ENCODE results near the gene EHD4.
A peak's percentile ranks its signal among the peaks of the same experiment; 100 is the strongest.

EHD4 gene

GRCh38 chr15:41930221-41930866 is 42.0 kb downstream of the EHD4 start (continued):
- TF ChIP-seq ZNF513 (tag by site-specific recombination; IDR thresholded peaks at IDR 0.05) (no peak), ZNF629 (tag by site-specific recombination; IDR thresholded peaks at IDR 0.05) (peak; percentile 77), MEIS1 (CRISPR knock-in tag; IDR thresholded peaks at IDR 0.05; ENCODE audit: borderline replicate concordance) (peak; percentile 71; the same call in 1 of the 2 replicates), ZNF600 (tag by site-specific recombination; IDR thresholded peaks at IDR 0.05) (peak; percentile 59; the same call in 1 of the 2 replicates)

GRCh38 chr15:41928637-41929620 is 43.4 kb downstream of the EHD4 start:
- ChIA-PET POLR2A (interaction anchor here (0.8 to 1.2 kb wide), 2 partner anchors 44 to 445 kb away, joined by 3 to 4 read pairs; partner anchors contain the start of gene EHD4), CTCF (interaction anchor here (0.6 to 0.9 kb wide), 2 partner anchors 44 to 235 kb away, joined by 3 to 4 read pairs; partner anchors contain the start of gene EHD4)
- H3K4me3 ChIP-seq (ENCODE audit: low read depth, low read length): no peak overlapping the region
- no peak overlapping the region for H3K27ac ChIP-seq (ENCODE audit: extremely low read depth, low read depth, low read length)
- peaks cover 38% of the 10 kb centered on the region for H3K4me1 ChIP-seq (ENCODE audit: control insufficient read depth, insufficient read depth, low read length)
- H3K9me3 ChIP-seq (ENCODE audit: control insufficient read depth, insufficient read depth, low read depth, low read length): no peaks in the 10 kb centered on the region
- H3K36me3 ChIP-seq (ENCODE audit: control insufficient read depth in 2 of 2, insufficient read depth in 1 of 2, low read length in 2 of 2): no peaks in the 10 kb centered on the region
- TF ChIP-seq ZNF184 (tag by site-specific recombination; IDR thresholded peaks at IDR 0.05) (no peak), ZBTB44 (tag by site-specific recombination; IDR thresholded peaks at IDR 0.05) (no peak), KLF9 (tag by site-specific recombination; IDR thresholded peaks at IDR 0.05; ENCODE audit: low read depth) (peak; percentile 22; the same call in 1 of the 2 replicates), ZNF843 (tag by site-specific recombination; IDR thresholded peaks at IDR 0.05) (no peak), ZNF416 (tag by site-specific recombination; IDR thresholded peaks at IDR 0.05) (no peak), EGR2 (tag by site-specific recombination; IDR thresholded peaks at IDR 0.05; ENCODE audit: low read depth) (0 out of 2 replicates have a peak, but pooled peaks have one; percentile 40), ZFHX2 (tag by site-specific recombination; conservative IDR thresholded peaks at IDR 0.05) (0 out of 2 replicates have a peak, but pooled peaks have one; percentile 11), KLF10 (tag by site-specific recombination; IDR thresholded peaks at IDR 0.05) (0 out of 2 replicates have a peak, but pooled peaks have one; percentile 20), ZBTB7A (tag by site-specific recombination; IDR thresholded peaks at IDR 0.05; ENCODE audit: low read depth) (no peak), BCL11A (tag by site-specific recombination; IDR thresholded peaks at IDR 0.05; ENCODE audit: low read depth) (no peak), GFI1B (tag by site-specific recombination; IDR thresholded peaks at IDR 0.05) (no peak), RBAK (tag by site-specific recombination; IDR thresholded peaks at IDR 0.05) (no peak), ZNF692 (tag by site-specific recombination; IDR thresholded peaks at IDR 0.05) (no peak), ZNF664 (tag by site-specific recombination; IDR thresholded peaks at IDR 0.05) (no peak), PBX3 (CRISPR knock-in tag; IDR thresholded peaks at IDR 0.05) (no peak), ZSCAN30 (tag by site-specific recombination; IDR thresholded peaks at IDR 0.05) (no peak), ZNF311 (tag by site-specific recombination; IDR thresholded peaks at IDR 0.05; ENCODE audit: borderline replicate concordance) (no peak), PRDM1 (tag by site-specific recombination; IDR thresholded peaks at IDR 0.05) (peak; percentile 32; the same call in 1 of the 2 replicates), ZNF629 (tag by site-specific recombination; IDR thresholded peaks at IDR 0.05) (0 out of 2 replicates have a peak, but pooled peaks have one; percentile 36), KLF1 (tag by site-specific recombination; IDR thresholded peaks at IDR 0.05) (no peak), GLIS2 (tag by site-specific recombination; IDR thresholded peaks at IDR 0.05) (no peak), ZNF792 (tag by site-specific recombination; IDR thresholded peaks at IDR 0.05) (no peak), ZNF121 (tag by site-specific recombination; IDR thresholded peaks at IDR 0.05) (no peak), ZNF449 (tag by site-specific recombination; IDR thresholded peaks at IDR 0.05) (no peak), ZNF341 (tag by site-specific recombination; IDR thresholded peaks at IDR 0.05; ENCODE audit: low read depth) (peak; percentile 59)

Data from HEK293 (cell line).